ENCODE results near the gene FAM174B.

FAM174B gene

DNA sequence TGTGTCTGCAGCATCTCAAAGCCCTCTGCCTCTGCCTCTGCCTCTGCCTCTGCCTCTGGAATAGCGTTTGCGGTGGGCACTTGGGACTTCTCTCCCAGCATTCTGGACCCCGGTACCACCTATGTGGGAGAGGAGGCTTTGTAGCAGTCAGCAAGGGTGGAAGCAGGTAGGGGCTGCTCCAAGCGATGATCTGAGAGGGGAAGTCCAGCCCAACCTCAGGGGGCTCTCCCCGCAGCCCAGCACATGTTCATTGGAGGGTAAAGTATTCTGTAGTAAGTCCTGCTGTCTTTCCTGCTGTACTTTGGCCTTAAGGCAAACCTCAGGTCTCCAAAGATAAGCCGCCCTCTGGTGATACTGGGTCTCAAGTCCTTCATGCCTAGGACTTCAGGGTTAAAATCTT, 68.6 kb downstream of the FAM174B start:
- no peaks in the 10 kb centered on the region for H3K79me2 ChIP-seq (ENCODE audit: insufficient read depth, low read length)
- H2AFZ ChIP-seq (ENCODE audit: low read length): no peak overlapping the region
- H3K36me3 ChIP-seq (ENCODE audit: insufficient read depth, low read length): no peaks in the 10 kb centered on the region
- H3K9me2 ChIP-seq (ENCODE audit: low read depth, low read length): no peaks in the 10 kb centered on the region
- no peak overlapping the region for H3K4me2 ChIP-seq (ENCODE audit: low read length)
- no peaks in the 10 kb centered on the region for H3F3A ChIP-seq (ENCODE audit: insufficient read depth, low read length)
- 0 out of 2 replicates have a peak, but pooled peaks cover 6% of the 10 kb centered on the region for H3K9me3 ChIP-seq (ENCODE audit: low read length)
- H3K4me3 ChIP-seq (ENCODE audit: low read depth, low read length, poor library complexity, severe bottlenecking): no peak overlapping the region
- H4K20me1 ChIP-seq (ENCODE audit: insufficient read depth, low read length): no peaks in the 10 kb centered on the region
- peaks cover 11% of the 10 kb centered on the region; the same call in 1 of the 2 replicates for H3K27me3 ChIP-seq (ENCODE audit: insufficient read depth, low read length)
- H3K4me1 ChIP-seq (ENCODE audit: insufficient read depth, low read length, severe bottlenecking): no peaks in the 10 kb centered on the region
- no peak for TF ChIP-seq EZH2 (IDR thresholded peaks at IDR 0.05; ENCODE audit: borderline replicate concordance, low read length)
- no peak overlapping the region for H3K9ac ChIP-seq (ENCODE audit: low read length)
- H3K27ac ChIP-seq (ENCODE audit: low read depth, low read length, poor library complexity, severe bottlenecking): no peak overlapping the region

DNA sequence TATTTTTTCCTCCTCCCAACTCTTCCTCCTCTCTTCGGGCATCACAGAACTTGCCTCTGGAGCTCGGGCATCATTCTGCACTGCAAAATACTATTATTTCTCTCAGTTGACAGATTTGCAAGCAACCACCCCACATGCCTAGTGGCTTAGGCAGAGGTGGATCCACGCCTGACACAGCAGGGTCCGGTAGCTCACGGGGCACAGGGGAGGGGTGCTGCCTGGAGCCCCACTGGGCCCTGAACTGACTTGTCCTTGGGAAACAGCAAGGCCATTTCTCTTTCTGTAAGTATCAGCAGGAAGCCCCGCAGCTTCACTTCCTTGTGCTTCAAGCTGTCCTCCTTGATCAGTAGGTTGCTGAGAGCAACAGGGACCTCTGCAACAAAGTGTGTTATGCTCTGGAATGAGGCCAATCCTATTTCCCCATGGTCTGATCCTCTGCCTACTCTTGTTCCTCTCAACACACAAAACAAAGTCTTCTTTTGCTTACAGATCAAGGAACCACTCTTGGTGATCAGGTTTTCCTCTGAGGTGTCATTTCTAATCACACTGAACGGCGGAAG, 69.1 kb downstream of the FAM174B start:
- Histone ChIP-seq H3K9ac (ENCODE audit: low read length) (no peak overlapping the region), H3K9me3 (ENCODE audit: low read length) (0 out of 2 replicates have a peak, but pooled peaks cover 6% of the 10 kb centered on the region), H3F3A (ENCODE audit: insufficient read depth, low read length) (no peaks in the 10 kb centered on the region), H4K20me1 (ENCODE audit: insufficient read depth, low read length) (no peaks in the 10 kb centered on the region), H2AFZ (ENCODE audit: low read length) (no peak overlapping the region), H3K27me3 (ENCODE audit: insufficient read depth, low read length) (peaks cover 11% of the 10 kb centered on the region; the same call in 1 of the 2 replicates), H3K9me2 (ENCODE audit: low read depth, low read length) (no peaks in the 10 kb centered on the region), H3K27ac (ENCODE audit: low read depth, low read length, poor library complexity, severe bottlenecking) (no peak overlapping the region), H3K79me2 (ENCODE audit: insufficient read depth, low read length) (no peaks in the 10 kb centered on the region), H3K4me1 (ENCODE audit: insufficient read depth, low read length, severe bottlenecking) (no peaks in the 10 kb centered on the region), H3K4me3 (ENCODE audit: low read depth, low read length, poor library complexity, severe bottlenecking) (no peak overlapping the region), H3K36me3 (ENCODE audit: insufficient read depth, low read length) (no peaks in the 10 kb centered on the region), H3K4me2 (ENCODE audit: low read length) (no peak overlapping the region)
- TF ChIP-seq, protein P1, sequence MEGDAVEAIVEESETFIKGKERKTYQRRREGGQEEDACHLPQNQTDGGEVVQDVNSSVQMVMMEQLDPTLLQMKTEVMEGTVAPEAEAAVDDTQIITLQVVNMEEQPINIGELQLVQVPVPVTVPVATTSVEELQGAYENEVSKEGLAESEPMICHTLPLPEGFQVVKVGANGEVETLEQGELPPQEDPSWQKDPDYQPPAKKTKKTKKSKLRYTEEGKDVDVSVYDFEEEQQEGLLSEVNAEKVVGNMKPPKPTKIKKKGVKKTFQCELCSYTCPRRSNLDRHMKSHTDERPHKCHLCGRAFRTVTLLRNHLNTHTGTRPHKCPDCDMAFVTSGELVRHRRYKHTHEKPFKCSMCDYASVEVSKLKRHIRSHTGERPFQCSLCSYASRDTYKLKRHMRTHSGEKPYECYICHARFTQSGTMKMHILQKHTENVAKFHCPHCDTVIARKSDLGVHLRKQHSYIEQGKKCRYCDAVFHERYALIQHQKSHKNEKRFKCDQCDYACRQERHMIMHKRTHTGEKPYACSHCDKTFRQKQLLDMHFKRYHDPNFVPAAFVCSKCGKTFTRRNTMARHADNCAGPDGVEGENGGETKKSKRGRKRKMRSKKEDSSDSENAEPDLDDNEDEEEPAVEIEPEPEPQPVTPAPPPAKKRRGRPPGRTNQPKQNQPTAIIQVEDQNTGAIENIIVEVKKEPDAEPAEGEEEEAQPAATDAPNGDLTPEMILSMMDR (IDR thresholded peaks at IDR 0.05; ENCODE audit: low read length): no peak
- no peak for TF ChIP-seq EZH2 (IDR thresholded peaks at IDR 0.05; ENCODE audit: borderline replicate concordance, low read length)

GRCh38 chr15:92584105-92584504, 71.5 kb downstream of the FAM174B start:
- no peaks in the 10 kb centered on the region for H3K9me2 ChIP-seq (ENCODE audit: low read depth, low read length)
- H3K79me2 ChIP-seq (ENCODE audit: insufficient read depth, low read length): no peaks in the 10 kb centered on the region
- H4K20me1 ChIP-seq (ENCODE audit: insufficient read depth, low read length): no peaks in the 10 kb centered on the region
- no peak overlapping the region for H3K27ac ChIP-seq (ENCODE audit: low read depth, low read length, poor library complexity, severe bottlenecking)
- no peaks in the 10 kb centered on the region for H3F3A ChIP-seq (ENCODE audit: insufficient read depth, low read length)
- peaks cover 11% of the 10 kb centered on the region; the same call in 1 of the 2 replicates for H3K27me3 ChIP-seq (ENCODE audit: insufficient read depth, low read length)
- no peak overlapping the region for H3K4me2 ChIP-seq (ENCODE audit: low read length)
- no peak overlapping the region for H3K9ac ChIP-seq (ENCODE audit: low read length)
- H3K9me3 ChIP-seq (ENCODE audit: low read length): 0 out of 2 replicates have a peak, but pooled peaks cover 6% of the 10 kb centered on the region
- no peaks in the 10 kb centered on the region for H3K4me1 ChIP-seq (ENCODE audit: insufficient read depth, low read length, severe bottlenecking)
- no peak overlapping the region for H2AFZ ChIP-seq (ENCODE audit: low read length)
- no peaks in the 10 kb centered on the region for H3K36me3 ChIP-seq (ENCODE audit: insufficient read depth, low read length)
- TF ChIP-seq EZH2 (IDR thresholded peaks at IDR 0.05; ENCODE audit: borderline replicate concordance, low read length): no peak
- TF ChIP-seq, protein P1 (IDR thresholded peaks at IDR 0.05; ENCODE audit: low read length): no peak
- H3K4me3 ChIP-seq (ENCODE audit: low read depth, low read length, poor library complexity, severe bottlenecking): no peak overlapping the region

Data from OCI-LY1 (cell line).